ENCODE measurements around the gene TNRC6B. TPM values are rescaled to one million over a fixed set of nuclear protein-coding genes. Genes with fewer than 3 reads are reported as not detected.
"Not testable (repeated sequence)": the region's sequence is repeated elsewhere in the genome, so short reads cannot be mapped to it uniquely, and the experiment has no call there.

Gene TNRC6B
- total RNA-seq, 1 donor from 2014 or later: 80.1 TPM

DNA sequence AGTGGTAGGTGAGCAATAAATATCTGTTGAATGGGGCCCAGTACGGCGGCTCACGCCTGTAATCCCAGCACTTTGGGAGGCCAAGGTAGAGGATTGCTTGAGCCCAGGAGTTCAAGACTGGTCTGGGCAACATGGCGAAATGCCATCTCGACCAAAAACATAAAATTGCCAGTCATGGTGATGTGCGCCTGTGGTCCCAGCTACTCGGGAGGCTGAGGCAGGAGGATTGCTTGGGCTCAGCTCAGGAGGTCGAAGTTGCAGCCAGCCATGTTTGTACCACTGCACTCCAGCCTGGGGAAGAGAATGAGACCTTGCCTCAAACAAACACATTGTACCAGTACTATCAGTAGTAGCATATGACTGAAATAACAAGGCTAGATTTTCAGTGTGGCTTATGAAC is 196.8 kb downstream of the TNRC6B start:
- no peak overlapping the region for H3K27ac Mint-ChIP-seq
- H3K36me3 Mint-ChIP-seq: no peaks in the 10 kb centered on the region
- H3K4me3 Mint-ChIP-seq: no peak overlapping the region
- DNase-seq (ENCODE audit: low spot score in 2 of 2, unreplicated experiment in 2 of 2): no peak
- no peaks in the 10 kb centered on the region for H3K27me3 Mint-ChIP-seq (ENCODE audit: low read depth)
- H3K9me3 Mint-ChIP-seq: no peaks in the 10 kb centered on the region
- peaks cover 20% of the 10 kb centered on the region for H3K4me1 Mint-ChIP-seq
- TF ChIP-seq, protein P1, sequence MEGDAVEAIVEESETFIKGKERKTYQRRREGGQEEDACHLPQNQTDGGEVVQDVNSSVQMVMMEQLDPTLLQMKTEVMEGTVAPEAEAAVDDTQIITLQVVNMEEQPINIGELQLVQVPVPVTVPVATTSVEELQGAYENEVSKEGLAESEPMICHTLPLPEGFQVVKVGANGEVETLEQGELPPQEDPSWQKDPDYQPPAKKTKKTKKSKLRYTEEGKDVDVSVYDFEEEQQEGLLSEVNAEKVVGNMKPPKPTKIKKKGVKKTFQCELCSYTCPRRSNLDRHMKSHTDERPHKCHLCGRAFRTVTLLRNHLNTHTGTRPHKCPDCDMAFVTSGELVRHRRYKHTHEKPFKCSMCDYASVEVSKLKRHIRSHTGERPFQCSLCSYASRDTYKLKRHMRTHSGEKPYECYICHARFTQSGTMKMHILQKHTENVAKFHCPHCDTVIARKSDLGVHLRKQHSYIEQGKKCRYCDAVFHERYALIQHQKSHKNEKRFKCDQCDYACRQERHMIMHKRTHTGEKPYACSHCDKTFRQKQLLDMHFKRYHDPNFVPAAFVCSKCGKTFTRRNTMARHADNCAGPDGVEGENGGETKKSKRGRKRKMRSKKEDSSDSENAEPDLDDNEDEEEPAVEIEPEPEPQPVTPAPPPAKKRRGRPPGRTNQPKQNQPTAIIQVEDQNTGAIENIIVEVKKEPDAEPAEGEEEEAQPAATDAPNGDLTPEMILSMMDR (IDR thresholded peaks at IDR 0.05; ENCODE audit: unreplicated experiment): no peak

DNA sequence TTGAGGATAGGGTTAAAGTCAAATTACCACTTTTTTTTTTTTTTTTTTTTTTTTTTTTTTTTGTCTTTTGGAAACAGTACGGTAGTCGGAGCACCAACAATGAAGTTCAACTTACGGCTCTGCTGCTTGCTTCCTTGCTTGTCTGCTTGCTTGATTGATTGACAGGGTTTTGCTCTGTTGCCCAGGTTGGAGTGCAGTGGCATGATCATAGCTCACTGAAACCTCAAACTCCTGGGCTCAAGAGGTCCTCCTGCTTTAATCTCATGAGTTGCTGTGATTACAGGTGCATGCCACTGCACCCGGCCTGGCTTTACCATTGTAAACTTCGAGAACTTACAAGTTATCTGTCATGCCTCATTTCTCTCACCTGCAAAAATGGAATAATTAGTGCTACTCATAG is 198.4 kb downstream of the TNRC6B start:
- H3K4me1 Mint-ChIP-seq: peaks cover 17% of the 10 kb centered on the region
- H3K9me3 Mint-ChIP-seq: no peaks in the 10 kb centered on the region
- H3K27ac Mint-ChIP-seq: no peak overlapping the region
- no peaks in the 10 kb centered on the region for H3K36me3 Mint-ChIP-seq
- H3K4me3 Mint-ChIP-seq: no peak overlapping the region
- no peaks in the 10 kb centered on the region for H3K27me3 Mint-ChIP-seq (ENCODE audit: low read depth)
- TF ChIP-seq, protein P1 (IDR thresholded peaks at IDR 0.05; ENCODE audit: unreplicated experiment): no peak
- no peak for DNase-seq (ENCODE audit: low spot score in 2 of 2, unreplicated experiment in 2 of 2)

DNA sequence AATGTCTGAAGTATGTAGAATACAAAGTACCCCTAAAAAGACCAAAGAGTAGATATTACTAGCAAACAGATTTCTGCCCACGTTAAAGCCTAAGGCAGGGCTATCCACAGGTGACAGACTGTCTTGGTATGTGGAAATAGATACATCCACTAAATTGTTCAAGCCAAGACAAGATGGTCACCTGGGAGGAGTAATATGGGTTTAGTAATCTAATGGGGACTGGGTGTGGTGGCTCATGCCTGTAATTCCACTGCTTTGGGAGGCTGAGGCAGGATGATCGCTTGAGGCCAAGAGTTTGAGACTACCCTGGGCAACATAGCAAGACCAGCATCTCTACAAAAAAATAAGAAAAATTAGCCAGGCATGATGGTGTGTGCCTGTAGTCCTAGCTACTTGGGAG is 200.2 kb downstream of the TNRC6B start:
- DNase-seq (ENCODE audit: low spot score in 2 of 2, unreplicated experiment in 2 of 2): no peak
- H3K27ac Mint-ChIP-seq: no peak overlapping the region
- no peak overlapping the region for H3K4me3 Mint-ChIP-seq
- H3K4me1 Mint-ChIP-seq: peaks cover 5% of the 10 kb centered on the region
- TF ChIP-seq, protein P1 (IDR thresholded peaks at IDR 0.05; ENCODE audit: unreplicated experiment): no peak
- no peaks in the 10 kb centered on the region for H3K9me3 Mint-ChIP-seq
- H3K36me3 Mint-ChIP-seq: no peaks in the 10 kb centered on the region
- no peaks in the 10 kb centered on the region for H3K27me3 Mint-ChIP-seq (ENCODE audit: low read depth)

DNA sequence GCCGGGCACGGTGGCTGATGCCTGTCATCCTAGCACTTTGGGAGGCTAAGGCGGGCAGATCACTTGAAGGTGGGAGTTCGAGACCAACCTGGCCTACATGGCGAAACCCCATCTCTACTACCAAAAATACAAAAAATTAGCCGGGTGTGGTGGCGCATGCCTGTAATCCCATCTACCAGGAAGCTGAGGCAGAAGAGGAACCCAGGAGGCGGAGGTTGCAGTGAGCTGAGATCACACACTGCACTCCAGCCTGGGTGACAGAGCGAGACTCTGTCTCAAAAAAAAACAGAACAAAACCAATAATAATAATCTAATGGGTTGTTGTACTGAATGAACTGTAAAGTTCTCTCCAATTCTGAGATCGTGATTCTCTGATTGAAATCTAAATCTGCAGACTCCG is 200.7 kb downstream of the TNRC6B start:
- not testable (repeated sequence) for H3K4me3 Mint-ChIP-seq; H3K4me1 Mint-ChIP-seq; H3K27me3 Mint-ChIP-seq (ENCODE audit: low read depth); H3K9me3 Mint-ChIP-seq; DNase-seq (ENCODE audit: low spot score in 2 of 2, unreplicated experiment in 2 of 2); H3K36me3 Mint-ChIP-seq; H3K27ac Mint-ChIP-seq

DNA sequence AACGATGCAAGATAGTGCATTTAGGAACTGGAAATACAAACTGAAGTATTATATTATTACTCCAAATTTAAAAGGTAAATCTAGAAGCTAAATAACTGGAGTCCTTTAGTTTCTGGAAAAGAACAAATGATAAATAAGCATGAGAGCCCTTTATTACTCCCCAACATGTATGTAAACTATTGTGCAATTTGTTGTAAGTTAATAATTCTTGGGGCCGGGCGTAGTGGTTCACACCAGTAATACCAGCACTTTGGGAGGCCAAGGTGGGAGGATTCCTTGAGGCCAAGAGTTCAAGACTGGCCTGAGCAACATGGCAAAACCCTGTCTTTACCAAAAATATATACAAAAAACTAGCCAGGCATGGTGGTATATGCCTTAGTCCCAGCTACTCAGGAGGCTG is 203.7 kb downstream of the TNRC6B start:
- H3K4me1 Mint-ChIP-seq: peaks cover 6% of the 10 kb centered on the region
- DNase-seq (ENCODE audit: low spot score in 2 of 2, unreplicated experiment in 2 of 2): no peak
- no peaks in the 10 kb centered on the region for H3K27me3 Mint-ChIP-seq (ENCODE audit: low read depth)
- no peak overlapping the region for H3K4me3 Mint-ChIP-seq
- H3K36me3 Mint-ChIP-seq: no peaks in the 10 kb centered on the region
- H3K27ac Mint-ChIP-seq: no peak overlapping the region
- H3K9me3 Mint-ChIP-seq: no peaks in the 10 kb centered on the region
- TF ChIP-seq, protein P1 (IDR thresholded peaks at IDR 0.05; ENCODE audit: unreplicated experiment): no peak

DNA sequence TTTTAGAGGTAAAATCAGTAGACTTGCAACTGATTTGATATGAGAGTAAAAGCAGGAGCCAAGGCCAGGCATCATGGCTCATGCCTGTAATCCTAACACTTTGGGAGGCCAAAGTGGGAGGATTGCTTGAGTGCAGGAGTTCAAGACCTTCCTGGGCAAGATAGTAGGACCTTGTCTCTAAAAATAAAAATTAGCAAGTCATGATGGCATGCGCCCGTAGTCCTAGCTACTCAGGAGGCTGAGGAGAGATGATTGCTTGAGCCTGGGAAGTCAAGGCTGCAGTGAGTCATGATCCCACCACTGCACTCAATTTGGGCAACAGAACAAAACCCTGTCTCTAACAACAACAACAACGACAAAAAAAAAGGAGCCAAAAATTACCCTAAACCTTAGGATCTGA is 206.2 kb downstream of the TNRC6B start:
- Mint-ChIP-seq H3K4me1 (peaks cover 27% of the 10 kb centered on the region), H3K4me3 (no peak overlapping the region), H3K9me3 (no peaks in the 10 kb centered on the region), H3K27me3 (ENCODE audit: low read depth) (no peaks in the 10 kb centered on the region), H3K27ac (no peak overlapping the region), H3K36me3 (peaks cover 3% of the 10 kb centered on the region)
- DNase-seq (ENCODE audit: low spot score in 2 of 2, unreplicated experiment in 2 of 2): no peak
- TF ChIP-seq, protein P1 (IDR thresholded peaks at IDR 0.05; ENCODE audit: unreplicated experiment): no peak
